ENCODE results near the gene SNRPD3.

SNRPD3 gene

GRCh38 chr22:24590596-24591173, 34.9 kb downstream of the SNRPD3 start:
- H3K4me3 ChIP-seq (ENCODE audit: low read depth in 1 of 2, low read length in 2 of 2) = no peak overlapping the region
- H3K9me3 ChIP-seq (ENCODE audit: insufficient read depth, low read length, severe bottlenecking) = no peaks in the 10 kb centered on the region
- no peak for TF ChIP-seq CTCF (IDR thresholded peaks at IDR 0.05; ENCODE audit: borderline replicate concordance, extremely low read depth, low read length, poor library complexity, severe bottlenecking)
- TF ChIP-seq EZH2 (IDR thresholded peaks at IDR 0.05; ENCODE audit: borderline replicate concordance, low read depth, low read length, severe bottlenecking) = no peak
- no peaks in the 10 kb centered on the region for H3K79me2 ChIP-seq (ENCODE audit: insufficient read depth, low read length)
- no peak overlapping the region for H3K9ac ChIP-seq (ENCODE audit: low read depth, low read length)
- no peak overlapping the region for H3K4me2 ChIP-seq (ENCODE audit: insufficient read depth, low read length)
- H3K36me3 ChIP-seq (ENCODE audit: insufficient read depth, low read length) = no peaks in the 10 kb centered on the region
- H2AFZ ChIP-seq (ENCODE audit: low read depth, low read length) = no peak overlapping the region
- no peaks in the 10 kb centered on the region for H4K20me1 ChIP-seq (ENCODE audit: insufficient read depth, low read length)
- no peaks in the 10 kb centered on the region for H3K27me3 ChIP-seq (ENCODE audit: insufficient read depth, low read length, poor library complexity)
- H3K4me1 ChIP-seq (ENCODE audit: insufficient read depth, low read length) = no peaks in the 10 kb centered on the region
- DNase-seq = no peak
- ATAC-seq (ENCODE audit: insufficient read depth, low read depth) = no peak
- no peak overlapping the region for H3K27ac ChIP-seq (ENCODE audit: low read length)

- no peak overlapping the region for H3K4me2 ChIP-seq (ENCODE audit: insufficient read depth, low read length)
- TF ChIP-seq CTCF (IDR thresholded peaks at IDR 0.05; ENCODE audit: borderline replicate concordance, extremely low read depth, low read length, poor library complexity, severe bottlenecking) (no peak), EZH2 (IDR thresholded peaks at IDR 0.05; ENCODE audit: borderline replicate concordance, low read depth, low read length, severe bottlenecking) (no peak)
- H3K4me1 ChIP-seq (ENCODE audit: insufficient read depth, low read length) = no peaks in the 10 kb centered on the region
- no peak overlapping the region for H2AFZ ChIP-seq (ENCODE audit: low read depth, low read length)
- no peaks in the 10 kb centered on the region for H3K36me3 ChIP-seq (ENCODE audit: insufficient read depth, low read length)
- no peaks in the 10 kb centered on the region for H3K9me3 ChIP-seq (ENCODE audit: insufficient read depth, low read length, severe bottlenecking)
- H4K20me1 ChIP-seq (ENCODE audit: insufficient read depth, low read length) = no peaks in the 10 kb centered on the region
- no peak overlapping the region for H3K9ac ChIP-seq (ENCODE audit: low read depth, low read length)
- H3K27me3 ChIP-seq (ENCODE audit: insufficient read depth, low read length, poor library complexity) = no peaks in the 10 kb centered on the region
- no peaks in the 10 kb centered on the region for H3K79me2 ChIP-seq (ENCODE audit: insufficient read depth, low read length)
- no peak for DNase-seq
- no peak for ATAC-seq (ENCODE audit: insufficient read depth, low read depth)
- H3K4me3 ChIP-seq (ENCODE audit: low read depth in 1 of 2, low read length in 2 of 2) = no peak overlapping the region
- no peak overlapping the region for H3K27ac ChIP-seq (ENCODE audit: low read length)
Observed at GRCh38 chr22:24591286-24591830, 35.6 kb downstream of the SNRPD3 start.

- no peak overlapping the region for H3K4me2 ChIP-seq (ENCODE audit: insufficient read depth, low read length)
Observed at GRCh38 chr22:24592058-24592850, 36.5 kb downstream of the SNRPD3 start.

More at GRCh38 chr22:24592058-24592850, 36.5 kb downstream of the SNRPD3 start:
- H3K4me1 ChIP-seq (ENCODE audit: insufficient read depth, low read length) = no peaks in the 10 kb centered on the region
- H2AFZ ChIP-seq (ENCODE audit: low read depth, low read length) = no peak overlapping the region
- H3K9ac ChIP-seq (ENCODE audit: low read depth, low read length) = no peak overlapping the region
- no peak overlapping the region for H3K27ac ChIP-seq (ENCODE audit: low read length)
- no peak for ATAC-seq (ENCODE audit: insufficient read depth, low read depth)
- no peaks in the 10 kb centered on the region for H3K79me2 ChIP-seq (ENCODE audit: insufficient read depth, low read length)
- DNase-seq = no peak
- H3K9me3 ChIP-seq (ENCODE audit: insufficient read depth, low read length, severe bottlenecking) = no peaks in the 10 kb centered on the region
- no peaks in the 10 kb centered on the region for H3K36me3 ChIP-seq (ENCODE audit: insufficient read depth, low read length)
- TF ChIP-seq CTCF (IDR thresholded peaks at IDR 0.05; ENCODE audit: borderline replicate concordance, extremely low read depth, low read length, poor library complexity, severe bottlenecking) (no peak), EZH2 (IDR thresholded peaks at IDR 0.05; ENCODE audit: borderline replicate concordance, low read depth, low read length, severe bottlenecking) (no peak)
- no peak overlapping the region for H3K4me3 ChIP-seq (ENCODE audit: low read depth in 1 of 2, low read length in 2 of 2)
- no peaks in the 10 kb centered on the region for H4K20me1 ChIP-seq (ENCODE audit: insufficient read depth, low read length)
- no peaks in the 10 kb centered on the region for H3K27me3 ChIP-seq (ENCODE audit: insufficient read depth, low read length, poor library complexity)

Data from DND-41 (cell line).